ENCODE results near the gene GRIA4. TPM values are rescaled to one million over a fixed set of nuclear protein-coding genes. Genes with fewer than 3 reads are reported as not detected.

GRIA4 gene
- total RNA-seq, 3 donors from 2014 or later (not counting 1 experiment from before 2014, with no cell fraction given) = not detected

GRCh38 chr11:106015066-106015465 is 405.2 kb downstream of the GRIA4 start:
- no peaks in the 10 kb centered on the region for H3K27me3 Mint-ChIP-seq (ENCODE audit: low read depth in 2 of 2)
- H3K4me3 ChIP-seq (ENCODE audit: low read length) = no peak overlapping the region

GRCh38 chr11:106017093-106017492 is 407.2 kb downstream of the GRIA4 start:
- H3K27me3 ChIP-seq (ENCODE audit: control insufficient read depth, insufficient read depth, low read length) = no peaks in the 10 kb centered on the region
- H3K9me3 Mint-ChIP-seq = no peaks in the 10 kb centered on the region
- H3K36me3 Mint-ChIP-seq = no peaks in the 10 kb centered on the region
- H3K4me3 Mint-ChIP-seq = no peak overlapping the region
- ATAC-seq (no peak), DNase-seq (no peak)
- H3K4me3 ChIP-seq (ENCODE audit: low read length) = no peak overlapping the region
- peaks cover 2% of the 10 kb centered on the region for H3K36me3 ChIP-seq (ENCODE audit: control insufficient read depth, insufficient read depth, low read length)
- WGBS (ENCODE audit: insufficient coverage) = 100% methylated on average over 2 of the region's 2 CpGs
- peaks cover 4% of the 10 kb centered on the region for H3K4me1 ChIP-seq (ENCODE audit: control insufficient read depth, insufficient read depth, low read length)
- intact Hi-C loops (cut with micrococcal nuclease) = no loop called here
- peaks cover 0 to 1% of the 10 kb centered on the region in 2 donors for H3K27me3 Mint-ChIP-seq (ENCODE audit: low read depth in 2 of 2)
- TF ChIP-seq CTCF (IDR thresholded peaks at IDR 0.05) = no peak
- H3K27ac ChIP-seq (ENCODE audit: low read length) = no peak overlapping the region
- no peaks in the 10 kb centered on the region for H3K9me3 ChIP-seq (ENCODE audit: control insufficient read depth, insufficient read depth, low read length)
- no peak overlapping the region for H3K27ac Mint-ChIP-seq
- H3K4me1 Mint-ChIP-seq = peaks cover 47 to 54% of the 10 kb centered on the region in 2 donors

More at GRCh38 chr11:106015066-106015465, 405.2 kb downstream of the GRIA4 start:
- Mint-ChIP-seq H3K27ac (no peak overlapping the region), H3K4me1 (peaks cover 32 to 45% of the 10 kb centered on the region in 2 donors), H3K9me3 (no peaks in the 10 kb centered on the region), H3K4me3 (no peak overlapping the region), H3K36me3 (peaks cover 8% of the 10 kb centered on the region)
- Histone ChIP-seq H3K27me3 (ENCODE audit: control insufficient read depth, insufficient read depth, low read length) (no peaks in the 10 kb centered on the region), H3K36me3 (ENCODE audit: control insufficient read depth, insufficient read depth, low read length) (peaks cover 9% of the 10 kb centered on the region), H3K9me3 (ENCODE audit: control insufficient read depth, insufficient read depth, low read length) (no peaks in the 10 kb centered on the region), H3K27ac (ENCODE audit: low read length) (no peak overlapping the region), H3K4me1 (ENCODE audit: control insufficient read depth, insufficient read depth, low read length) (no peaks in the 10 kb centered on the region)
- ATAC-seq (no peak), DNase-seq (no peak)
- no peak for TF ChIP-seq CTCF (IDR thresholded peaks at IDR 0.05)
- WGBS (ENCODE audit: insufficient coverage) = no CpG with 5 or more reads among the region's 2 CpGs
- intact Hi-C loops (cut with micrococcal nuclease) = no loop called here

- peak overlapping the region; percentile 73 for H3K27ac ChIP-seq (ENCODE audit: low read length)
- no peak for DNase-seq
- no peaks in the 10 kb centered on the region for H3K36me3 ChIP-seq (ENCODE audit: control insufficient read depth, insufficient read depth, low read length)
- WGBS (ENCODE audit: insufficient coverage) = 13% methylated on average over 15 of the region's 18 CpGs
- peak overlapping the region; percentile 95 for H3K4me3 ChIP-seq (ENCODE audit: low read length)
- Mint-ChIP-seq H3K9me3 (peaks cover 0 to 2% of the 10 kb centered on the region in 2 donors), H3K36me3 (no peaks in the 10 kb centered on the region), H3K4me3 (peak overlapping the region; percentile 97), H3K27ac (peak overlapping the region; percentile 89 to 99), H3K4me1 (peaks cover 47 to 53% of the 10 kb centered on the region in 2 donors), H3K27me3 (ENCODE audit: low read depth in 2 of 2) (peaks cover 8 to 14% of the 10 kb centered on the region in 2 donors)
- ATAC-seq = no peak
- H3K4me1 ChIP-seq (ENCODE audit: control insufficient read depth, insufficient read depth, low read length) = peaks cover 7% of the 10 kb centered on the region
- H3K9me3 ChIP-seq (ENCODE audit: control insufficient read depth, insufficient read depth, low read length) = no peaks in the 10 kb centered on the region
- intact Hi-C loops (cut with micrococcal nuclease) = loop anchor here (5.0 kb wide), 1 partner anchor 1314 kb away; no protein-coding TSS in a partner anchor
- H3K27me3 ChIP-seq (ENCODE audit: control insufficient read depth, insufficient read depth, low read length) = no peaks in the 10 kb centered on the region
- TF ChIP-seq CTCF (IDR thresholded peaks at IDR 0.05) = no peak
Observed at GRCh38 chr11:106021181-106021966, 411.5 kb downstream of the GRIA4 start.
